Fibroblast of skin of left biceps (primary cell): ENCODE data around the gene ATG9A.
"Not testable (repeated sequence)": the region's sequence is repeated elsewhere in the genome, so short reads cannot be mapped to it uniquely, and the experiment has no call there.

Source experiments
- DNase-seq, 2 experiments: peaks; one replicate each; pipeline ENCODE4 v3.0.0-alpha.2; 2013; ENCODE audit warnings: low read depth in 2 of 2

Gene ATG9A

DNA sequence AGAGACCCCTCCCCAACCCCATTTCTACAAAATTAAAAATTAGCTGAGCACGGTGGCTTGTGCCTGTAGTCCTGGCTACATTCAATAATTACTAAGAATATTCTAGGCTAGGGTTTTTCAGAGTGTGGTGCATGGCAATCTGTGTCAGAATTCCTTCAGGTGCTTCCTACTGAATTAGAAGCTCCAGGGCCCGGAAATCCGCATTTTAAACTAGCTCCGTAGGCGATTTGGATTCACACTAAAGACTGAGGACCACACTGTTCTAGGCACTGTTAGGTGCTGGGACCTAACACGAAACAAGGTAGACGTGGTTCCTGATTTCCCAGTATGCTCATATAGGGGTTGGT is 23.5 kb downstream of the ATG9A start:
- DNase-seq, result no peak

DNA sequence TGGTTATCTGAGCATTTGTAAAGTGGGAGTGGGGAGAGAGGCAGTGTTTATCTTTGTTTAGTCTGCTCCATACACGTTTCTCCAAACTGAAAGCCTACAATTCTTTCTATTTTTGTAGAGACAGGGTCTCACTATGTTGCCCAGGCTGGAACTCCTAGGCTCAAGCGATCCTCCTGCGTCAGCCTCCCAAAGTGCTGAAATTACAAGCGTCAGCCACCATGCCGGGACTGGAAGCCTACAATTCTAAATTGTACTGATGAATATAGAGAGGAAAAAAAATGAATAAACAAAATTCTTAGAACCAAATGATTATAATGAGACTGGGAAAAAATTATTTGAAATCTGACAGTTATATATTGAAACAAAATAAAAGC is 24.3 kb downstream of the ATG9A start:
- no peak for DNase-seq

DNA sequence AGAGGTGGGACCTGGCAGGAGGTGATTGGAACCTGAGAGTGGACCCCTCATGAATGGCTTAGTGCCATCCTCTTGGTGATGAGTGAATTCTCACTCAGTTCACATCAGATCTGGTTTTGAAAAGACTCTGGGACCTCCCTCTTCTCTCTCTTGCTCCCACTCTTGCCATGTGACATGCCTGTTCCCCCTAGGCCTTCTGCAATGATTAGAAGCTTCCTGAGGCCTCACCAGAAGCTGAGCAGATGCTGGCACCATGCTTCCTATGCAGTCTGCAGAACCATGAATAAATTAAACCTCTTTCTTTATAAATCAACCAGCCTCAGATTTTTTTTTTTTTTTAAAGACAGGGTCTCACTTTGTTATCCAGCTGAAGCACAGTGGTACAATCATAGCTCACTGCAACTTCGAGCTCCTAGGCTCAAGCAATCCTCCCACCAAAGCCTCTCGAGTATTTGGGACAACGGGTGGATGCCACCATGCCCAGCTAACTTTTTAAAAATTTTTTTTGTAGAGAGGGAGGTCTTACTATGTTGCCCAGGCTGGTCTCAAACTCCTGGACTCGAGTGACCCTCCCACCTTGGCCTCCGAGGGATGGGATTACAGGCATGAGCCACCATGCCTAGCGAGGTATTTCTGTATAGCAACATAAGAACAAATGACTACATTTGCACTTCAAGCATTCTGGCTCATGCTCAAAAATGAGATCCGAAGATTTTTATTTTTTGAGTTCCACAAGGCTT is 24.8 kb downstream of the ATG9A start:
- DNase-seq, result no peak

DNA sequence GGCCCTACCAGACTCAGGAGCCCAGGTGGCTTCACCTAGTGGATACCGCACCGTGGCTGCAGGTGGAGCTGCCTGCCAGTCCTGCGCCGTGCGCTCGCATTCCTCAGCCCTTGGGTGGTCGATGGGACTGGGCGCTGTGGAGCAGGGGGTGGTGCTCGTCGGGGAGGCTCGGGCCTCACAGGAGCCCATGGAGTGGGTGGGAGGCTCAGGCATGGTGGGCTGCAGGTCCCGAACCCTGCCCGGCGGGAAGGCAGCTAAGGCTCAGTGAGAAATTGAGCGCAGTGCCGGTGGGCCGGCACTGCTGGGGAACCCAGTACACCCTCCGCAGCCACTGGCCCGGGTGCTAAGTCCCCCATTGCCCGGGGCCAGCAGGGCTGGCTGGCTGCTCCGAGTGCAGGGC is 28.1 kb downstream of the ATG9A start:
- not testable (repeated sequence) for DNase-seq

DNA sequence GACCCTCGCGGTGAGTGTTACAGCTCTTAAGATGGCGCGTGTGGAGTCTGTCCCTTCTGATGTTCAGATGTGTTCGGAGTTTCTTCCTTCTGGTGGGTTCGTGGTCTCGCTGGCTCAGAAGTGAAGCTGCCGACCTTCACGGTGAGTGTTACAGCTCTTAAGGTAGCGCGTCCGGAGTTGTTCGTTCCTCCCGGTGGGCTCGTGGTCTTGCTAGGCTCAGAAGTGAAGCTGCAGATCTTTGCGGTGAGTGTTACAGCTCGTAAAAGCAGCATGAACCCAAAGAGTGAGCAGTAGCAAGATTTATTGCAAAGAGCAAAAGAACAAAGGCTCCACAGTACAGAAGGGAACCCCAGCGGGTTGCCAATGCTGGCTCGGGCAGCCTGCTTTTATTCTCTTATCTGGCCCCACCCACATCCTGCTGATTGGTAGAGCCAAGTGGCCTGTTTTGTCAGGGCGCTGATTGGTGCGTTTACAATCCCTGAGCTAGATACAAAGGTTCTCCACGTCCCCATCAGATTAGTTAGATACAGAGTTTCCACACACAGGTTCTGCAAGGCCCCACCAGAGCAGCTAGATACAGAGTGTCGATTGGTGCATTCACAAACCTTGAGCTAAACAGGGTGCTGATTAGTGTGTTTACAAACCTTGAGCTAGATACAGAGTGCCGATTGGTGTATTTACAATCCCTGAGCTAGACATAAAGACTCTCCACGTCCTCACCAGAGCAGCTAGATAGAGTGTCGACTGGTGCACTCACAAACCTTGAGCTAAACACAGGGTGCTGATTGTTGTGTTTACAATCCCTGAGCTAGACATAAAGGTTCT is 28.7 kb downstream of the ATG9A start:
- DNase-seq, result not testable (repeated sequence)

DNA sequence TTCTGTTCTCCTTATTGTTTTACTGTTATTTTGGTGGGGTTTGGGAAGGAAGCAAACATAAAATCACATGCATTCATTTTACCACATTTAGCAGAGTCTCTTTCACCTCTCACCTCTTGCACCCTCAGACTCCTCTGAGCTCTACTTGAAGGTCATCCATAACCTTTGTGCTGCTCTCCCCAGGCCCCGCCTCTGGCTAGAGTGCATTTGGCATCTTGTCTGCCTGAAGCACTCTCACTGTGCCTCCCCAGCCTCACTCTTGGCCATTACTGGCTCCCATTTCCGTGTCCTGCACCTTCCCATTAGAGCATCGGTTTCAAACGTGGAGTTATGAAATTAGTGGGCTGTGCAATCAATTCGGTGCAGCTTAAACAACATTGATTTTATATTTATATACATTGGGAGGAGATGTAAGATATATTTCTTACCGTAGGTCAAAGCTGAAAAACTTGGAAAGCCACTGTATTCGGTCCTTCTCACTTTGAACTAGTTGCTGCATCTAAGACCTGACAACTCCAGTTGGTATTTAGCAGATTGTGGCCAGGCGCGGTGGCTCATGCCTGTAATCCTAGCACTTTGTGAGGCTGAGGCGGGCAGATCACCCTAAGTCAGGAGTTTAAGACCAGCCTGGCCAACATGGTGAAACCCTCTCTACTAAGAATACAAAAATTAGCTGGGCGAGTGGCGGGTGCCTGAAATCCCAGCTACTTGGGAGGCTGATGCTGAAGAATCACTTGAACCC is 29.8 kb downstream of the ATG9A start:
- no peak for DNase-seq

DNA sequence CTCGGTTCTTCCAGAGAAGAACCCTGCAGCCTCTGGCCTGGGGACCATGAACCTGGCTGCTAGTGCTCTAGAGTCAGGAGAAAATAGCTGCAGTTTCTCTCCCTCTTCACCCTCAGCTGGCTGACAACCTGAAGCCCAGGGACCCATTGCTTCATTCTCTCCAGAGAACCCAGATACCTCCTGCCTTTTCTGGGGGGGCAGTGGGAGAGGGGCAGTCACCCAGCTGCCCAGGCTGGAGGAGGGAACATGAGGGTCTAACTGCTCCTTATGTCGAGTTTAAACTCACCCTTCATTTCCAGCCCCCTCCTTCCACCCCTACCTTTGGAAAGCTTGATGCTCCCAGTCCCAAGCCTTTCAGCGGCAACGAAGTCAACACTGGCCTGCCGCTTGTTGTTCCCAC is 30.5 kb downstream of the ATG9A start:
- no peak for DNase-seq

DNA sequence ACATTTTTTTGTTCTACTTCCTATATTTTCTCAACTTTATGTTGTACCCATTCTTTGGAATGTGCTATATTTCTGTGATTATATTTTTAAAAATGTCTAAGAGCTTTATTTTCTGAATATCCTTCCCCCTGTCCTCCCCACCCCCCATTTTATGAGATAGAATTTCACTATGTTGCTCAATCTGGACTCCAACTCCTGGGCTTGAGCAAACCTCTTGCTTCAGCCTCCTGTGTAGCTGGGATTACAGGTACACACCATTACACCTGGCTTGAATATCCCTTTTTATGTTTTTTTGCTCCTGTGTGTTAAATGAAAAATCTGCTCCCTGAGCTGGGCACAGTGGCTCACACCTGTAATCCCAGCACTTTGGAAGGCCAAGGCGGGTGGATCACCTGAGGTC is 32.0 kb downstream of the ATG9A start:
- DNase-seq, result no peak

DNA sequence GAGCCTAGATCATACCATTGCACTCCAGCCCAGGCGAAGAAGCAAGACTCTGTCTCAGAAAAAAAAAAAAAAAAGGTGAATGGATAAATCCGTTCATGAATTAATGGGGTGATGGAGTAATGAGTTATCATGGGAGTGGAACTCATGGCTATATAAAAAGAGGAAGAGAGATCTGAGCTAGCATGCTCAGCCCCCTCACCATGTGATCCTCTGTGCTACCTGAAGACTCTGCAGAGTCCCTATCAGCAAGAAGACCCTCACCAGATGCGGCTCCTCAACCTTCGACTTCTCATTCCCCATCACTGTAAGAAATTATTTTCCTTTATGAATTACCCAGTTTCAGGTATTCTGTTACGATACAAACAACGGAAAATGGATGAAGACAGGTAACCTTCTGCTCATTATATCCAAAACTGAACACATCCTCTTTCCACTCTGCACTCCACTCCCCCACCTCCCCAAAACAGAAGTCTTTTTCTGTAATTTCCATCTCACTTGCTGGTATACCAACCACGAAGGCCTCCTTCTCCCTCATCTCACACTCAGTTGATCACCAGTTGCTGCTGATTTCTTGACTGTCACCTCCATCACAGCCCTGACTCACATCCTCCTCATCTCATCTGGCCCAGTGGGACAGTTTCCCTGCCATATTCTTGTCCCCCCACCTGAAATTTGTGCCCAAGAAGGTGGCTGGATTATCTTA is 42.5 kb downstream of the ATG9A start:
- DNase-seq, result no peak

DNA sequence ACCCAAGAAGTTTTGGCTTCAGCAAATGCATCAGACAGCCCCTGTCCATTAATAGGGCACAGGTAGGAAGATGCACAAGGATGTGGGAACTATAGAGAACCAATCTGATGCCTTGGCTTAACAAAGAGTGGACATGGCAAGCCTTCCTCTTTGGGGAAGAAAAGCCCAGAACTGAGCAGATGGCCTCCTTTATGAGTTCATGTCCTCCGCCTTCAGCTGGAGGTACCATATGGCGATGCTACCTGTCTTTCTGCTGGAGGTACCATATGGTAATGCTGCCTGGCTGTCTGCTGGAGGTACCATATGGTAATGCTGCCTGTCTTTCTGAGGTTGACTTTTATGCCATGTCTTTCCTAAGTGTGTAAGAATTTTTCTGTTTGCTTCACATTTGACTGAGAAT is 45.3 kb downstream of the ATG9A start:
- no peak for DNase-seq

DNA sequence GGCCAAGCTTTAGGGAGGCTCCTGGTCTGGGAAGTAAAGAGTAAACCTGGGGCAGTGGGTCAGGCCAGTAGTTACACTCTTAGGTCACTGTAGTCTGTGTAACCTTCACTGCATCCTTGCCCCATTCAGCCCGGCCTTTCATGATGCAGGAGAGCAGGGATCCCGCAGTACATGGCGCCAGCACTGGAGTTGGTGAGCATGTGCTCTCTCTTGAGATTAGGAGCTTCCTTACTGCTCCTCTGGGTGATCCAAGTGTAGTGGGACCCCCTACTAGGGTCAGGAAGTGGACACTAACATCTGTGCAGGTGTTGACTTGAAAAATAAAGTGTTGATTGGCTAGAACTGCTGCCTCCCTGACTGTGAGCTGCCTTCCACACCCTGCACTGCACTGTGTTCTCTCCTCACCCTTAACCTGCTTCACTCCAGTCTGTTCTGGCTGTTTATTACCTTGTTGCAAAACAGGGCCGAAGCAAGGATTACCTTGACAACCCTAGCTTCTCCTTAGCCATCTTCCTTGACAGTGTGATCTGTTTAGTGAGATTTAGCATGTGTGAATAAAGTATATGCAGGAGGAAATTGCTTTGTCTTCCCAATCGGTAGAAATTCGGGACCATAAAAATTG is 46.2 kb downstream of the ATG9A start:
- no peak for DNase-seq

DNA sequence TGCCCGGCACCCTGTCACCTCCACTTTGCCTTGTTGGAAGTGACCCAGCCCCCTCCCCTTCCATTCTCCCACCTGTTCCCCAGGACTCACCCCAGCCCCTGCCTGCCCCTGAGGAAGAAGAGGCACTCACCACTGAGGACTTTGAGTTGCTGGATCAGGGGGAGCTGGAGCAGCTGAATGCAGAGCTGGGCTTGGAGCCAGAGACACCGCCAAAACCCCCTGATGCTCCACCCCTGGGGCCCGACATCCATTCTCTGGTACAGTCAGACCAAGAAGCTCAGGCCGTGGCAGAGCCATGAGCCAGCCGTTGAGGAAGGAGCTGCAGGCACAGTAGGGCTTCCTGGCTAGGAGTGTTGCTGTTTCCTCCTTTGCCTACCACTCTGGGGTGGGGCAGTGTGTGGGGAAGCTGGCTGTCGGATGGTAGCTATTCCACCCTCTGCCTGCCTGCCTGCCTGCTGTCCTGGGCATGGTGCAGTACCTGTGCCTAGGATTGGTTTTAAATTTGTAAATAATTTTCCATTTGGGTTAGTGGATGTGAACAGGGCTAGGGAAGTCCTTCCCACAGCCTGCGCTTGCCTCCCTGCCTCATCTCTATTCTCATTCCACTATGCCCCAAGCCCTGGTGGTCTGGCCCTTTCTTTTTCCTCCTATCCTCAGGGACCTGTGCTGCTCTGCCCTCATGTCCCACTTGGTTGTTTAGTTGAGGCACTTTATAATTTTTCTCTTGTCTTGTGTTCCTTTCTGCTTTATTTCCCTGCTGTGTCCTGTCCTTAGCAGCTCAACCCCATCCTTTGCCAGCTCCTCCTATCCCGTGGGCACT is 46.9 kb downstream of the ATG9A start:
- no peak for DNase-seq

DNA sequence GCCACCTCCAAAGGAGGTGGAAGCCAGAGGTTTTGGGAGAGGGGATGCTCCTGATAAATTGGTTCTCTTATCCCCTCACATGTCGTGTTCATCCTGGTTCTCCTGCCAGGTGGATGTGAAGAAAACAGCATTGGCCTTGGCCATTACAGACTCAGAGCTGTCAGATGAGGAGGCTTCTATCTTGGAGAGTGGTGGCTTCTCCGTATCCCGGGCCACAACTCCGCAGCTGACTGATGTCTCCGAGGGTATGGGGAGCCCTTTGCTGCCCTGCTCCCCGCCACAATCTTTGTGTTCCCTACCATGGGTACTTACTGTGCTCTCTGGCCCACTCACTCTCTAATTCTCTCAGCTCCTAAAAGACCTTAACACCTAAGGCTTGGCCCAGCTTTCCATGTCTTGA is 47.9 kb downstream of the ATG9A start:
- no peak for DNase-seq

DNA sequence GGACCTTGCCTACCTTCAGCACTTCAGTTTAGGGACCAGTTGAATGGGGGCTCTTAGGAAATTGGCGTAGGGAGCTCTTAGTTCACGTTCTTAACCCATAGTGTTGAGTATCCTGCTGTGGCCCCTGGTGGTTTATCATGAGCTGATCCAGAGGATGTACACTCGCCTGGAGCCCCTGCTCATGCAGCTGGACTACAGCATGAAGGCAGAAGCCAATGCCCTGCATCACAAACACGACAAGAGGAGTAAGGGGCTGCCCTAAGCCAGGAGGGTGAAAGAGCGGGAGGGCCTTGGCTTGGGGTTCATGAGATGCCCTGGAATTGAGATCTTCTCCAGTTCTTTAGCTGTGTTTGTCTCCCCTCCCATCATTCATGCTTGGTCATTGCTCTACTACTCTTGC is 48.5 kb downstream of the ATG9A start:
- DNase-seq, result no peak

DNA sequence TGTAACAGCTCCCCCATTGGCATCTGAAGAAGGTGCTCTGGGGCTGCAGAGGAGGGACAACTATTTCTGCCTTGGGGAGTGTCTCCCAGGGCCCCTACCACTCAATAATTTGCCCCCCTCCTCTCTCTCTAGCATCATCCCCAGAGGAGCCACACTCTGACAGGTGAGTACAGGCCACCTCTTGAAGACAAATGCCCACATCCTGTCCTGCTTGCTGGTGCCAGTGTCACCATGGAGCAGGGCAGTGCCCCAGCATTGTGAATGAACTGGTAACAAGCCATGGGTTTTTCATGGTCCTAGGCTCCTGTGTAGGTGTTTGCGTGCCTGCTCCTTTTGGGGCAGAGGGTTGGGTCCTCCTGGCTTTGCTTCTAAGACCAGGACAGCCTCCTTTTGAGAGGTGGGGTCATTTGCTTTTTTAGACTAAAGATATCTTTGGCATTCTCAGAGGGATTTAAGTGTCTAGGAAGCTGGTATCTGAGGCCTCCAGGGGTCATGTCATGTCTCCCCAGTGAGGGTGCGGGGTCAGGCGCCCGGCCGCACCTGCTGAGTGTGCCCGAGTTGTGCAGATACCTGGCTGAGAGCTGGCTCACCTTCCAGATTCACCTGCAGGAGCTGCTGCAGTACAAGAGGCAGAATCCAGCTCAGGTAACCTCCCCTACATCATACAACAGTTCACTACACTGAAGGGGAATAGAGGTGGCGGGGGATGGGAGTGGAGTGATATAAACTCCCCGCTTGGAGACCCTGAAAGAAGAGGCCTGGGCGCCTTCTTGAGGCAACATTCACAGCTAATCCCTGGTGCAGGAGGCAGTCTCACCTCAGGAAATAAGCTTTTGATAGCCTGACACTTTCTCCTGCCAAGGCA is 49.6 kb downstream of the ATG9A start:
- no peak for DNase-seq

DNA sequence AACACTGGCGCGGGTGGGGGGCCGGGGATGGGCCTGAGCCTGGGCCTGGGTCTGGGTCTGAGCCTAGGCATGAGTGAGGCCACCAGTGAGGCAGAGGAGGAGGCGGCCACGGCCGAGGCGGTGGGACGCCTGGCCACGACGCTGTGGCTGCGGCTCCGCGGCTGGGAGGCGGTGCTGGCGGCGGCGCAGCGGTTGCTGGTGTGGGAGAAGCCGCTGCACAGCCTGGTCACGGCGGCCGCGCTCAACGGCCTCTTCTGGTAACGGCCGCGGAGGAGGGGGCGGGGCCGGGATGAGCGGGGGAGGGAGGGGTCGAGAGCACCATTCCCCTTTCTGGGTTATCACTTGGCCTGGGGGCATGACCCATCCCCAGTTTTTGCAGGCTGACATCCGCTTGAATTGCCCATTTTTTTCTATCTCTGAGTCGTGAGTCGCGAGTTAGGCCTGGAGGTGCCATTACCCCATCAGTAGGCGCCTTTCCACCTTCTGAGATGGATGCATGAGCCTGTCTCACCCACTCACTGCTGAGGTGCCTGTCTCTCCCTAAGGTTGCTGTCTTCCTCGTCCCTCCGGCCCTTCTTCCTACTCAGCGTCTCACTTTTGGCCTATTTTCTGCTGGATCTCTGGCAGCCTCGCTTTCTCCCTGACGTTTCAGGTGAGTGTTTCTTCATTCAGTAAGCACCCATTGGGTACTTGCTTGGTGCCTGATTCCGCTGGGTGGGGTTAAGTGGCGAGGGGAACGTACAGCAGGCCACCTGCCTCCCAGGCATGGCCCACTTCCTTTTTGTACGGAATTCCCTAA is 50.9 kb downstream of the ATG9A start:
- no peak for DNase-seq

DNA sequence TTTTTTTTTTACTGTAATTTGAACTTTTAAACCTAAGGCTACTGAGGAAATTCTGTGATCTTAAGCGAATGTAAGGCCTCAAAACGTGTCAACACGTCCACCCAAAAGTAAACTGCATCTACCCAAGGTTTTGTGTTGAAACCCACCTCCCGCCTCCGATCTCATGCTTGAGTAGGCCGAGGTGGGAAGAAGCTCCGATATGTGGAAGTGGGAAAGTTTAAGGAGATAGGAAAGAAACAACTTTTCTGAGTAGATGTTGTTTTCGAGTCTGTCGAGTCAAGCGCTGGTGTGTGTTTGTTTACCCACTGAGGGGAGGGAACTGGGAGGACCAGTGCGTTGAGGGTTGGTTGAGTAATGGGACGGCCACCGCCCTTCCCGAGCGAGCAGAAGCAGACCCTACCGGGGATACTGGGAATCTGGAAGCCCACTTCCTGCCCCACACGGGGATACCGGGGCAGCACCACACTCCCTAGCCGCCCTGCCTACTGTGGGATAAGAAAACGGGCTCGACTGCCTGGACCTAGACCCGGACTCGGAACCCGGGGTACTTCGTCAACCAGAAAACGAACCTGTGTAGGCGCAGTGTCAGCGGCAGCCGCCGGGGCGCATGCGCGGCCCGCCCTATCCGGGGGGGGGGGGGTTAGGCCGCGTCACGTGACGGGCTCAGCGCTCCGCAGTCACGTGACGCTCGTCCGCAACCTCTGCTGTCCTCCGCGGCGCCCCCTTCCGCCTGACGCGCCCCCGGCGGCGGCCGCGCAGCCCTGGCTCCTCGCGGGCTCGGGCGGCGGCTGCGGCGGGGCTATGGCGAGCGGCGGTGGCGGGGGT is 51.7 kb downstream of the ATG9A start, which contains the start of gene RETREG2:
TSS of gene RETREG2 (plus strand) at position 724 of the 825 bp plus-strand sequence. CDS start at position 802, 78 bp downstream.
- DNase-seq, result peak; percentile 60 to 62
